OCI-LY1 (cell line): ENCODE results near the gene PNKP.

Source experiments
- H2AFZ ChIP-seq: fragments of 200-600 bp; sonication (generic), shearing (Covaris generic); 2 replicates; pipeline ENCODE4 v1.6.0; 2014; ENCODE audit warnings: antibody characterized with exemption, mild to moderate bottlenecking, low read length
- H3F3A ChIP-seq: fragments of 200-600 bp; sonication (generic), shearing (Covaris generic); 2 replicates; pipeline ENCODE4 v1.6.0; 2014; ENCODE audit warnings: mild to moderate bottlenecking, antibody characterized with exemption, low read length, moderate library complexity; ENCODE audit not compliant: insufficient read depth
- H3K27ac ChIP-seq: fragments of 200-600 bp; sonication (generic); 2 replicates; pipeline ENCODE4 v1.5.1; 2014; ENCODE audit warnings: low read length, mixed run types, mild to moderate bottlenecking, low read depth; ENCODE audit not compliant: poor library complexity, severe bottlenecking
- H3K27me3 ChIP-seq: fragments of 200-600 bp; sonication (generic); 2 replicates; pipeline ENCODE4 v1.6.0; 2014; ENCODE audit warnings: antibody characterized with exemption, mild to moderate bottlenecking, low read length, moderate library complexity; ENCODE audit not compliant: insufficient read depth
- H3K36me3 ChIP-seq: fragments of 200-600 bp; sonication (generic); 2 replicates; pipeline ENCODE4 v1.6.1; 2014; ENCODE audit warnings: mild to moderate bottlenecking, antibody characterized with exemption, low read length, moderate library complexity, mixed read lengths; ENCODE audit not compliant: insufficient read depth
- H3K4me1 ChIP-seq: fragments of 200-600 bp; sonication (generic); 2 replicates; pipeline ENCODE4 v1.5.1; 2014; ENCODE audit warnings: mild to moderate bottlenecking, low read length, moderate library complexity; ENCODE audit not compliant: insufficient read depth, severe bottlenecking
- H3K4me2 ChIP-seq: fragments of 200-600 bp; sonication (generic), shearing (Covaris generic); 2 replicates; pipeline ENCODE4 v1.6.1; 2014; ENCODE audit warnings: low read length
- H3K4me3 ChIP-seq: fragments of 200-600 bp; sonication (generic); 2 replicates; pipeline ENCODE4 v1.5.1; 2014; ENCODE audit warnings: low read length, low read depth, mild to moderate bottlenecking, mixed read lengths; ENCODE audit not compliant: poor library complexity, severe bottlenecking
- H3K79me2 ChIP-seq: fragments of 200-600 bp; shearing (Covaris generic); 2 replicates; pipeline ENCODE4 v1.6.1; 2016; ENCODE audit warnings: mixed run types, low read length, mixed read lengths; ENCODE audit not compliant: insufficient read depth
- H3K9ac ChIP-seq: fragments of 200-600 bp; sonication (generic), shearing (Covaris generic); 2 replicates; pipeline ENCODE4 v1.6.1; 2014; ENCODE audit warnings: mild to moderate bottlenecking, low read length, mixed read lengths
- H3K9me2 ChIP-seq: fragments of 200-600 bp; sonication (generic), shearing (Covaris generic); 2 replicates; pipeline ENCODE4 v1.6.1; 2014; ENCODE audit warnings: low read depth, mild to moderate bottlenecking, low read length, mixed read lengths
- H3K9me3 ChIP-seq: fragments of 200-600 bp; shearing (Covaris generic); 2 replicates; pipeline ENCODE4 v1.6.1; 2014; ENCODE audit warnings: low read length, mixed read lengths
- H4K20me1 ChIP-seq: fragments of 200-600 bp; sonication (generic), shearing (Covaris generic); 2 replicates; pipeline ENCODE4 v1.6.0; 2016; ENCODE audit warnings: mild to moderate bottlenecking, low read length; ENCODE audit not compliant: insufficient read depth
- EZH2 ChIP-seq: fragments of 200-600 bp; sonication (generic), shearing (Covaris generic); IDR thresholded peaks from 2 replicates; pipeline ENCODE4 v1.8.0; 2017; ENCODE audit warnings: borderline replicate concordance, mixed run types, mild to moderate bottlenecking, antibody characterized with exemption, low read length, moderate library complexity, mixed read lengths
- TF ChIP-seq, protein P1 (sequence below): fragments of 200-600 bp; sonication (generic), shearing (Covaris generic); IDR thresholded peaks from 2 replicates; pipeline ENCODE4 v1.5.1; 2017; ENCODE audit warnings: mild to moderate bottlenecking, antibody characterized with exemption, low read length, moderate library complexity, mixed read lengths

Gene PNKP

DNA sequence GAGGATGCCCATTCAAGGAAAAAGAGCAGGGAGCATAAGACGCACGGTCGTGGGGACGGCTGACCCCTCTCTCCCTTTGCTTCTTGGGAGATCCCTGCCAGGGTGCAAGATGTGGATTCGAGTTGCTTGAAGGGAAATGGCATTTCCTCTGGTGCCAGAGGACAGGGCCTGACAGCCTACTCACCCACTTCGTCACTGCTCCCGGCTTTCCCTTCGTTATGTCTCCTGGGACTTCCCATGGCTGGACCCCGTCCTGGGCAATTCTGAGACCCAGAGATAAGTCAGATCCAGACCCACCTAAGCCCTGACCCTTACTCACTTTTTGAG is 11.3 kb upstream of the PNKP start:
- no peaks in the 10 kb centered on the region for H3F3A ChIP-seq
- H2AFZ ChIP-seq, result no peak overlapping the region
- peaks cover 8% of the 10 kb centered on the region for H3K79me2 ChIP-seq
- H3K9me3 ChIP-seq, result 0 out of 2 replicates have a peak, but pooled peaks cover 3% of the 10 kb centered on the region
- peak overlapping the region; percentile 94 for H3K4me2 ChIP-seq
- H3K4me3 ChIP-seq, result peak overlapping the region; percentile 93
- H4K20me1 ChIP-seq, result no peaks in the 10 kb centered on the region
- H3K27me3 ChIP-seq, result no peaks in the 10 kb centered on the region
- H3K9ac ChIP-seq, result peak overlapping the region; percentile 98
- H3K9me2 ChIP-seq, result no peaks in the 10 kb centered on the region
- TF ChIP-seq, protein P1, sequence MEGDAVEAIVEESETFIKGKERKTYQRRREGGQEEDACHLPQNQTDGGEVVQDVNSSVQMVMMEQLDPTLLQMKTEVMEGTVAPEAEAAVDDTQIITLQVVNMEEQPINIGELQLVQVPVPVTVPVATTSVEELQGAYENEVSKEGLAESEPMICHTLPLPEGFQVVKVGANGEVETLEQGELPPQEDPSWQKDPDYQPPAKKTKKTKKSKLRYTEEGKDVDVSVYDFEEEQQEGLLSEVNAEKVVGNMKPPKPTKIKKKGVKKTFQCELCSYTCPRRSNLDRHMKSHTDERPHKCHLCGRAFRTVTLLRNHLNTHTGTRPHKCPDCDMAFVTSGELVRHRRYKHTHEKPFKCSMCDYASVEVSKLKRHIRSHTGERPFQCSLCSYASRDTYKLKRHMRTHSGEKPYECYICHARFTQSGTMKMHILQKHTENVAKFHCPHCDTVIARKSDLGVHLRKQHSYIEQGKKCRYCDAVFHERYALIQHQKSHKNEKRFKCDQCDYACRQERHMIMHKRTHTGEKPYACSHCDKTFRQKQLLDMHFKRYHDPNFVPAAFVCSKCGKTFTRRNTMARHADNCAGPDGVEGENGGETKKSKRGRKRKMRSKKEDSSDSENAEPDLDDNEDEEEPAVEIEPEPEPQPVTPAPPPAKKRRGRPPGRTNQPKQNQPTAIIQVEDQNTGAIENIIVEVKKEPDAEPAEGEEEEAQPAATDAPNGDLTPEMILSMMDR, result no peak
- TF ChIP-seq EZH2, result no peak
- peaks cover 30% of the 10 kb centered on the region for H3K4me1 ChIP-seq
- H3K27ac ChIP-seq, result peak overlapping the region; percentile 61
- H3K36me3 ChIP-seq, result peaks cover 44% of the 10 kb centered on the region

DNA sequence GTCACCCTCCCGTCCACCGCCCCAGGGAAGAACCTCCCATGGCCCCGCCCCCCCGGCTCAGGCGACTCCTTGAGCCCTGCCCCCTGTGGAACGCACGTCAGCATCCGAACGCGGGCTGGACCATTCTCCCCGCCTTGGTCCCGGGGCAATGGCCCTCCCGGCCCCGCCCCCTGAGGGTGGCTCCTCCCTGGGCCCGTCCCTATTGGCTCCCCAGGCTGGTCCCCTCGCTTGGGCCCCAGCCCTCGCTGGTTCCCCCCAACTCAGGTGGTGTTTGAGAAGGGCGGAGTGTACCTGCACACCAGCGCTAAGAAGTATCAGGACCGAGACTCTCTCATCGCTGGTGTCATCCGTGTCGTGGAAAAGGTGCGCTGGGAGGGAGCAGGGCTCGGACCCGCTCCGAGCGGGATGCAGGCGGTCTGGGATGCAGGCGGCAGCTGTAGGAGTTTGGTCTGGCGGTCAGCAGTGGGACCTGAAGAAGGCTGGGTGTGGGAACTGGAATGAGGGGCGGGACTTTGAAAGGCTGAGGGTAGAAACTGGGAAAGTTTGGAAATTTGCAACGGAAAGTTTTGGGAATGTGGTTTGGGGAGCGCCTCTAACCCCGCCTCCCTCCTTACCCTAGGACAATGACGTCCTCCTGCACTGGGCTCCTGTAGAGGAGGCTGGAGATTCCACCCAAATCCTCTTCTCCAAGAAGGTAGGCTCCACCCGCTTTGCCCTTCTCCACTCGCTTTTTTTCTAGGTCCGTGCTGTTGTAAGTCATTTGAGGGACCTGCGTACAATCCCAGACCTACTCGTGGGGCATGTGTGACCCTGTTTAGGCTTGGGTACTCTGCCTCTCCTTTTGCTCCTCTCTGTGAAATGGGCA is 10.7 kb upstream of the PNKP start:
- Histone ChIP-seq H3K27ac (peak overlapping the region; percentile 93), H3K36me3 (peaks cover 38% of the 10 kb centered on the region), H3K9me2 (no peaks in the 10 kb centered on the region), H3K4me2 (peak overlapping the region; percentile 94), H2AFZ (no peak overlapping the region), H4K20me1 (no peaks in the 10 kb centered on the region), H3K79me2 (peaks cover 8% of the 10 kb centered on the region), H3K9me3 (0 out of 2 replicates have a peak, but pooled peaks cover 2% of the 10 kb centered on the region), H3K4me1 (peaks cover 30% of the 10 kb centered on the region), H3K9ac (peak overlapping the region; percentile 98), H3K27me3 (no peaks in the 10 kb centered on the region), H3F3A (no peaks in the 10 kb centered on the region), H3K4me3 (peak overlapping the region; percentile 93)
- TF ChIP-seq EZH2, result no peak
- TF ChIP-seq, protein P1, result no peak

DNA sequence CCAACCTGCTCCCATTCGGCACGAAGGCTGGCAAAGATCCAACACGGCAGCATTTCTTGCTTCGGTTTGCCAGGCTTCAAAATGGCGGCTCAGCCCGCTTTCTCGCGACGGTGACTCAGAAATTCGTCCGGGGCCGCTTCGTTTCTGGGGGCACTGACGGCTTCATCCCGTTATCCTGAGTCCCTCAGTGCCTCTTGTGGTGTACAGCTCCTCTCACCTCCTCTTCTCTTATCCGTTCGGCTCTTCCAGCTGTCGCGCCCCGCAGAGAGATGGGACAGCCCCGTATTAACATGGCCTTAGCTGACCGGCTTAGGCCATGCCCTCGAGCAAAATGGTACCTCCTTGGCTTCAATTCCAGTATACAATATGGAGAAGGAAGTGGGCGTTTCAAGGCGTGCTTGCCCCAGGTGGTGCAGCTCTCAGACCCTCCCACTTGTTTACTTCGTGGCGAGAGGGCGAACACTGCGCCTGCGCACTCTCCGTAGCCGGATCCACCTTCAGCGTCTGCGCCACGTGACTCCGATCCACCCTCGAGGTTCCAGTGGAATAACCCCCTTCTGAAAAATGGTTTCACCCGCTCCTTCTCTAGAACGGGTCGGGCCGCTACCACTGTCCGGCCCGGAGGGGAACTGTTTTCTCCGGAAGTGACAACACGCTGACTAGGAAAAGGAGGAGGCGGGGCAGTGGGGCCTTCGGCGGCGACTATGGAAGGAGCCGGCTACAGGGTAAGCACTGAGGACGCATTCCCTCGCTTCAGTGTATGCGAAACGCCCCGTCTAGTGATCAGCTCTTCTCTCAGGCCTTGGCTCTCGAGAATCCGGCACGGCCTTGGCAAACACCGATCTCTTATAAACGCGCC is 9.9 kb upstream of the PNKP start, which contains the start of the genes AKT1S1 and TBC1D17:
TSS of gene AKT1S1 (minus strand) at position 336 of the 859 bp plus-strand sequence. CDS start 4,060 bp downstream, outside the sequence.
TSS of gene TBC1D17 (plus strand) at position 683 of the 859 bp plus-strand sequence. CDS start at position 705, 22 bp downstream.
- H3K36me3 ChIP-seq, result peaks cover 30% of the 10 kb centered on the region
- peaks cover 8% of the 10 kb centered on the region for H3K79me2 ChIP-seq
- H3F3A ChIP-seq, result no peaks in the 10 kb centered on the region
- H3K4me3 ChIP-seq, result peak within 1 kb of the TSS; percentile 93
- no peaks in the 10 kb centered on the region for H3K27me3 ChIP-seq
- H3K4me2 ChIP-seq, result peak within 1 kb of the TSS; percentile 96
- H4K20me1 ChIP-seq, result no peaks in the 10 kb centered on the region
- H3K9me3 ChIP-seq, result no peaks in the 10 kb centered on the region
- peak within 1 kb of the TSS; percentile 98 for H3K9ac ChIP-seq
- H2AFZ ChIP-seq, result peak within 1 kb of the TSS; percentile 70
- no peaks in the 10 kb centered on the region for H3K9me2 ChIP-seq
- peaks cover 30% of the 10 kb centered on the region for H3K4me1 ChIP-seq
- TF ChIP-seq, protein P1, result no peak
- TF ChIP-seq EZH2, result no peak
- peak within 1 kb of the TSS; percentile 93 for H3K27ac ChIP-seq
